ENCODE data around the gene LSP1.

DNA sequence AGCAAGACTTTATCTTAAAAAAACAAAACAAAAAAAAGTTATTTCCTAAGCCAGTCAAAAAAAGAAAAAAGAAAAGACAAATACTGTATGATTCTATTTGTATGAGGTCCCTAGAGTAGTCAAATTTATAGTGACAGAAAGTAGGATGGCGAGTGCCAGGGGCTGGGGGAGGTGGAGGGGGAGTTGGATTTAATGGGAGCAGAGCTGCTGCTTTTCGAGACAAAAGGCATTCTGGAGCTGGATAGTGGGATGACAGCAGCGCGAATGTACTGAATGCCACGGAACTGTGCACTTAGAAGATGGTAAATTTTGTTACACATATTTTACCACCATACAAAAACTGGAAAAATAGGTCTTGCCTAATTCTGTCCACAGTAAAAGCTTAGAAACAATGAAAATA lies 35.9 kb upstream of the LSP1 start:
- TF ChIP-seq CTCF (conservative IDR thresholded peaks at IDR 0.05; ENCODE audit: low read depth, low read length) (no peak), EZH2 (IDR thresholded peaks at IDR 0.05; ENCODE audit: borderline replicate concordance, low read depth, low read length, poor library complexity, severe bottlenecking) (no peak)

Data from A673 (cell line).